ENCODE results near the gene COX7A2. TPM values are rescaled to one million over a fixed set of nuclear protein-coding genes. Genes with fewer than 3 reads are reported as not detected.

Gene COX7A2
- total RNA-seq, 4 donors from 2014 or later: 166 to 413 (median 222) TPM

GRCh38 chr6:75223428-75223827, 20.2 kb downstream of the COX7A2 start:
- no peaks in the 10 kb centered on the region for H3K27me3 ChIP-seq
- TF ChIP-seq CTCF (IDR thresholded peaks at IDR 0.05 in 4 of 5, conservative IDR thresholded peaks at IDR 0.05 in 1 of 5) (no peak), POLR2A (IDR thresholded peaks at IDR 0.05) (no peak)
- in situ Hi-C loops (cut with MboI; ENCODE audit: low sequenced_read_pairs in 4 of 4) (loop anchor here (10.0 to 25.0 kb wide), 7 partner anchors 811 to 1561 kb away; partner anchors contain the start of gene SLC17A5 (in 1 of the 4)), intact Hi-C loops (cut with DNase I; ENCODE audit: low total_unique reads) (no loop called here)
- H3K4me1 ChIP-seq: no peaks in the 10 kb centered on the region
- no peaks in the 10 kb centered on the region for H3K36me3 ChIP-seq
- no peak overlapping the region for H3K27ac ChIP-seq
- ATAC-seq (no peak), DNase-seq (no peak)
- no peaks in the 10 kb centered on the region for H3K9me3 ChIP-seq
- H3K4me3 ChIP-seq: no peak overlapping the region

DNA sequence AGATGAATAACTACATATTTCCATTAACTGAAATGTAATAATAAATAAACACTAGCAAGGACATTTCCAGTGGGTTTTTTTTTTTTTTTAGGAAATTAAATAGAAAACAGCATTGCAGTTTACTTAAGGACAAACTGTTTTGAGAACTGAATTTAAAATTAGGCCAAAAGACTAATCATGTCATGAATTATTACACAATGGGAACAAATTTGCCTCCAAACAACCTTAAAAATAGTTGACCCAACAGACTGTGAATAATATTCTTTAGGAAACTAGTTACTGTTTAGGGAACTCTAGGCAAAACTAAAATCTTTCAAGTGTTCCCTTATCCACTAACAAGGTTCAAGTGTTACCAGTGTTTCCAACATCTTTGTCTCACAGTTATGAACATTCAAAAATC, 21.3 kb downstream of the COX7A2 start:
- Histone ChIP-seq H3K4me1 (peaks cover 4 to 5% of the 10 kb centered on the region in 2 donors), H3K4me3 (no peak overlapping the region), H3K27ac (peak overlapping the region in 1 of 4 donors; percentile 40), H3K27me3 (no peaks in the 10 kb centered on the region), H3K36me3 (no peaks in the 10 kb centered on the region), H3K9me3 (no peaks in the 10 kb centered on the region)
- DNase-seq: no peak
- in situ Hi-C loops (cut with MboI; ENCODE audit: low sequenced_read_pairs in 4 of 4): loop anchor here (10.0 to 25.0 kb wide), 7 partner anchors 810 to 1560 kb away; partner anchors contain the start of gene SLC17A5 (in 1 of the 4)
- TF ChIP-seq CTCF (IDR thresholded peaks at IDR 0.05 in 4 of 5, conservative IDR thresholded peaks at IDR 0.05 in 1 of 5) (no peak), POLR2A (IDR thresholded peaks at IDR 0.05) (no peak)
- ATAC-seq: no peak
- intact Hi-C loops (cut with DNase I; ENCODE audit: low total_unique reads): no loop called here

DNA sequence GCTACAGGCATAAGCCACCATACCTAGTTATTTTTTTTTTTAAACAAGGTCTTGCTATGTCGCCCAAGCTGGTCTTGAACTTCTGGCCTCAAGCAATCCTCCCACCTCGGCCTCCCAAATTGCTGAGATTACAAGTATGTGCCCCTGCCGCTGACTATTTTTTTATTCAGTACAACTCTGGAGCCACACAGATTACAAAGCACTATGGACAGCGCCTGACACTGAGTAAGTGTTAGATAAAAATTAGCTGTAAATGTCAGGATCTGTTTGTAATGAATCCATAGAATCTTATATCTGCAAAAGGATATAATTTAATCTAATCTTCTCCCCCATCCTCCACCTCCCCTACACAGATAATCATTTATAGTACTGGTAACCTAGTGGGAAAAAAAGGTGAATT, 22.5 kb downstream of the COX7A2 start:
- Histone ChIP-seq H3K9me3 (no peaks in the 10 kb centered on the region), H3K36me3 (no peaks in the 10 kb centered on the region), H3K27me3 (no peaks in the 10 kb centered on the region), H3K4me1 (peaks cover 4 to 10% of the 10 kb centered on the region in 2 donors), H3K4me3 (no peak overlapping the region), H3K27ac (no peak overlapping the region)
- TF ChIP-seq CTCF (IDR thresholded peaks at IDR 0.05 in 4 of 5, conservative IDR thresholded peaks at IDR 0.05 in 1 of 5) (no peak), POLR2A (IDR thresholded peaks at IDR 0.05) (no peak)
- in situ Hi-C loops (cut with MboI; ENCODE audit: low sequenced_read_pairs in 4 of 4) (loop anchor here (10.0 to 25.0 kb wide), 7 partner anchors 809 to 1559 kb away; partner anchors contain the start of gene SLC17A5 (in 1 of the 4)), intact Hi-C loops (cut with DNase I; ENCODE audit: low total_unique reads) (no loop called here)
- ATAC-seq: no peak
- DNase-seq: no peak

GRCh38 chr6:75220357-75220756, 23.2 kb downstream of the COX7A2 start:
- H3K4me3 ChIP-seq: no peak overlapping the region
- in situ Hi-C loops (cut with MboI; ENCODE audit: low sequenced_read_pairs in 4 of 4) (loop anchor here (10.0 to 25.0 kb wide), 7 partner anchors 808 to 1558 kb away; partner anchors contain the start of gene SLC17A5 (in 1 of the 4)), intact Hi-C loops (cut with DNase I; ENCODE audit: low total_unique reads) (no loop called here)
- no peaks in the 10 kb centered on the region for H3K36me3 ChIP-seq
- H3K27me3 ChIP-seq: no peaks in the 10 kb centered on the region
- TF ChIP-seq POLR2A (IDR thresholded peaks at IDR 0.05) (no peak), CTCF (IDR thresholded peaks at IDR 0.05 in 4 of 5, conservative IDR thresholded peaks at IDR 0.05 in 1 of 5) (no peak)
- H3K9me3 ChIP-seq: no peaks in the 10 kb centered on the region
- no peak for DNase-seq
- peaks cover 4 to 10% of the 10 kb centered on the region in 2 donors for H3K4me1 ChIP-seq
- no peak overlapping the region for H3K27ac ChIP-seq
- no peak for ATAC-seq

GRCh38 chr6:75219263-75219662, 24.3 kb downstream of the COX7A2 start:
- Histone ChIP-seq H3K36me3 (no peaks in the 10 kb centered on the region), H3K27ac (no peak overlapping the region), H3K9me3 (no peaks in the 10 kb centered on the region), H3K4me1 (peaks cover 4 to 10% of the 10 kb centered on the region in 2 donors), H3K4me3 (no peak overlapping the region), H3K27me3 (no peaks in the 10 kb centered on the region)
- DNase-seq (no peak), ATAC-seq (no peak)
- intact Hi-C loops (cut with DNase I; ENCODE audit: low total_unique reads): no loop called here
- TF ChIP-seq CTCF (IDR thresholded peaks at IDR 0.05 in 4 of 5, conservative IDR thresholded peaks at IDR 0.05 in 1 of 5) (no peak), POLR2A (IDR thresholded peaks at IDR 0.05) (no peak)
- in situ Hi-C loops (cut with MboI; ENCODE audit: low sequenced_read_pairs in 4 of 4): loop anchor here (10.0 to 25.0 kb wide), 7 partner anchors 807 to 1557 kb away; partner anchors contain the start of gene SLC17A5 (in 1 of the 4)

Data from gastrocnemius medialis (tissue), 4 donors.